ENCODE data around the gene NID2.

The NID2 gene

GRCh38 chr14:52059649-52060048 lies 9.2 kb downstream of the NID2 start:
- TF ChIP-seq JUND (IDR thresholded peaks at IDR 0.05; ENCODE audit: low read depth): no peak
- no peak for DNase-seq (ENCODE audit: low read depth in 1 of 2, low spot score in 1 of 2)
- in situ Hi-C loops (cut with HindIII; ENCODE audit: low pct_unique_long_range_greater_than_20kb, low sequenced_read_pairs): no loop called here

DNA sequence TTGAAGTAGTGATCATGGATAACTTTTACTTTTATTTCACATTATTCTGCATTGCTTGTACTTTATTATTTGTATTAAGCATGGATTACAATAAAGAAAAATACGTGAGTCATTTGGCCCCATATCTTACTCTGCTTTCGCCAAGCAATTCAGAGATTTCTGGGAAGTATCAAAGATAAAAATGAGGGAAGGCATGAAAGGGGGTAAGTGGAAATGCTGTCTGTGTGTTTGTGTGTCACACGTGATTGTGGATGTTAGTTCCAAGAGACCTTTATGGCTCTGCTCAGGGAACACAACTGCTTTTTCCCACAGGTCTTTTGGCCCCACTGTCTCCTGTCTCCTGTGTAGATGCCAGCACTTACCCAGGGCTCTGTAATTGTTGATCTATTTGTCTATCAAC lies 10.5 kb downstream of the NID2 start:
- in situ Hi-C loops (cut with HindIII; ENCODE audit: low pct_unique_long_range_greater_than_20kb, low sequenced_read_pairs): no loop called here
- no peak for TF ChIP-seq JUND (IDR thresholded peaks at IDR 0.05; ENCODE audit: low read depth)
- no peak for DNase-seq (ENCODE audit: low read depth in 1 of 2, low spot score in 1 of 2)

GRCh38 chr14:52055167-52055566 lies 13.7 kb downstream of the NID2 start:
- no peak for DNase-seq (ENCODE audit: low read depth in 1 of 2, low spot score in 1 of 2)
- in situ Hi-C loops (cut with HindIII; ENCODE audit: low pct_unique_long_range_greater_than_20kb, low sequenced_read_pairs): no loop called here
- no peak for TF ChIP-seq JUND (IDR thresholded peaks at IDR 0.05; ENCODE audit: low read depth)

DNA sequence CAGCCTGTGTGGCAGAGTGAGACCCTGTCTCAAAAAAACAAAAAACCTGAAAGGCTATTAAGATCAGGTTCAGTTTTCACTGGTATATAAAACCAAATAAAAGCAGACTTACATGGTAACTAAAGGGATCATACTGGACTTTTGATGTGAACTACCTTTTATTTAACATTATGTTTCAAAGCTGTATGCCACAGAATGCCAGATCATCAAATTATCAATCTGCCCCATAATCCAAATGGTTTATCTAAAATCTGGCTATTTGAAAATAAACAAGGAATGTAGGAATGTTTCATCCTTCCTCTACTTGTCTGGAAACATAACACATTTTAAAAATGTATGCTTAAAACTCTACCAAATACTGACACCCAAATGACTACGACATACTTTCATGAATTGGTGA lies 14.2 kb downstream of the NID2 start:
- in situ Hi-C loops (cut with HindIII; ENCODE audit: low pct_unique_long_range_greater_than_20kb, low sequenced_read_pairs): no loop called here
- no peak for TF ChIP-seq JUND (IDR thresholded peaks at IDR 0.05; ENCODE audit: low read depth)
- no peak for DNase-seq (ENCODE audit: low read depth in 1 of 2, low spot score in 1 of 2)

- DNase-seq (ENCODE audit: low read depth in 1 of 2, low spot score in 1 of 2): no peak
- TF ChIP-seq JUND (IDR thresholded peaks at IDR 0.05; ENCODE audit: low read depth): no peak
- in situ Hi-C loops (cut with HindIII; ENCODE audit: low pct_unique_long_range_greater_than_20kb, low sequenced_read_pairs): no loop called here
Observed at GRCh38 chr14:52053044-52053443, 15.8 kb downstream of the NID2 start.

GRCh38 chr14:52052288-52052943 lies 16.4 kb downstream of the NID2 start:
- no peak for DNase-seq (ENCODE audit: low read depth in 1 of 2, low spot score in 1 of 2)
- in situ Hi-C loops (cut with HindIII; ENCODE audit: low pct_unique_long_range_greater_than_20kb, low sequenced_read_pairs): no loop called here

DNA sequence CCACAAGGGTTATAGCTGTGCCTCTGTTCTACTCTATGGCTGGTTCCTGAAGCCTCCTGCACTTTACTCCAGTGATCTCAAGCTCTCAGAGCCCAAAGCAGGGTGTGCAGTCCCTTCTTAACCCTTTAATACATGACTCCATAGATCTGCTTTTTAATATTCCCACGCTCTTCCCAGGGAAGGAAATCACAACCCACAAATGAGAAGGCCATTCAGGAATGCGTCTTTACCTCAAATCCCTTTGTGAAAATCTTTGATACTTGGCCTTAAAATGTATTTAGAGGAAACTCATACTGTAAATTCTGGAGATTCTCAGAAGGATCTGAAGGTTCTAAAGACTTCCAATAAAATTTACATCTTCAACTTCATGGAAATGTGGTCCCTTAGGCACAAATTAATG lies 17.0 kb downstream of the NID2 start:
- in situ Hi-C loops (cut with HindIII; ENCODE audit: low pct_unique_long_range_greater_than_20kb, low sequenced_read_pairs): no loop called here
- no peak for DNase-seq (ENCODE audit: low read depth in 1 of 2, low spot score in 1 of 2)
- TF ChIP-seq JUND (IDR thresholded peaks at IDR 0.05; ENCODE audit: low read depth): no peak

More at GRCh38 chr14:52052288-52052943, 16.4 kb downstream of the NID2 start:
- TF ChIP-seq JUND (IDR thresholded peaks at IDR 0.05; ENCODE audit: low read depth): no peak

DNA sequence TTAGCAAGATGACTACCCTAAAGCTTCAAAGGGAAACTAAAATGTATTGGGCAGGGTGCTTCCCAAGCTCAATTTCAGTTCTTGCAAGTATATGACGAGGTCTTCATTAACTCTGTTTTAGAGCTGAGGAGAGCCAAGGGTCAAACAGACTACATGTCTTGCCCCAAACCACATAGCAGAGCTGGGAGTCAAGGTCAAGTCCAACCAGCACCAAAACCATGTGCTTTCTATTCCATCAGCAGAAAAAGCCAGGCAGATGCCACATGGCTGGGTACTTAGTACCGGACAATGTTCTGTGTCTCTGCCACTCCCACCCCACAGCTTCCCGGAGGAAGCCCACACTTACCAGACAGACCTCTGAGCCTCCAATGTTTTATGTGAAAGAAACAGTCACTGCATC lies 17.6 kb downstream of the NID2 start:
- in situ Hi-C loops (cut with HindIII; ENCODE audit: low pct_unique_long_range_greater_than_20kb, low sequenced_read_pairs): no loop called here
- no peak for DNase-seq (ENCODE audit: low read depth in 1 of 2, low spot score in 1 of 2)

DNA sequence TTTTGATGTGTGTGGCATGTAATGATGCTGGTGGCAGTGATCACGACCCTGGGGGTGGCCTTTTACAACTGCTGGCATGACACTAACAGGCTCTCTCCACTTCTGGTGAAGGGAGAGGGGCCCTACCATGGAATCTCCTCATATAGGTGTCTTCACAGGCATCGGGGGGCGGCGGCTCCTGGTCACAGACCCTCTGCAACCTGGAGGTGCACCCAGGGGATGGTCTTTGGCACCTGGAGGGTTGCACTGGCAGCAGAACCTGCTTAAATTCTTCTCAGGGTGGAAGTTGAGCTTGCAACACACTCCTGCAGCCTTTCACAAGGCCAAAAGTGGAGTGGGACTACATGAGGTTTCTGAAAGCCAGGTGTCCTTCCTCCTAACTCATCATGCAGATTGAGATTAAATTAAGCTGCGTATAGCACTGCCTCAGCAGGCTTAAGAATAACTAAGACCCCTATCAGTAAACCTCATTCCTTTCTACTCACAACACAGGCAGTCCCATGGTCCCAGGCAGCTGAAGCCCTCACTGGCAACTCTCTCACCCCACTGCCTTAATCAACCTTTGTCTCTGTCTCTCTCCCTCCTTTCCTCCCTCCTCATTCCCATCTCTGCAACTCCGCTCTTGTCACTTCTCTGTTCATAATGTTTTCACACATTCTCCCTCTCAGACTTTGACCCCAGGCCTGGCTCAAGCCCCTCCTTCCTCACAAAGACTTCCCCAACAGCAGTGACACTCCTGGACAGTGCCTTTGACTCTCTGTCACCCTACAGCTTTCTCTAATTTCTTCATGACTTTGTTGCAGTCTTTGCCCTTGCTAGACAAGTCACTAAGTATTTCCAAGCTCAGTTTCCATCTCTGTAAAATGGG lies 18.9 kb downstream of the NID2 start:
- no peak for TF ChIP-seq JUND (IDR thresholded peaks at IDR 0.05; ENCODE audit: low read depth)
- DNase-seq (ENCODE audit: low read depth in 1 of 2, low spot score in 1 of 2): no peak
- in situ Hi-C loops (cut with HindIII; ENCODE audit: low pct_unique_long_range_greater_than_20kb, low sequenced_read_pairs): no loop called here

More for the DNA sequence above, 17.6 kb downstream of the NID2 start:
- no peak for TF ChIP-seq JUND (IDR thresholded peaks at IDR 0.05; ENCODE audit: low read depth)

GRCh38 chr14:52049271-52049670 lies 19.6 kb downstream of the NID2 start:
- in situ Hi-C loops (cut with HindIII; ENCODE audit: low pct_unique_long_range_greater_than_20kb, low sequenced_read_pairs): no loop called here
- TF ChIP-seq JUND (IDR thresholded peaks at IDR 0.05; ENCODE audit: low read depth): no peak
- DNase-seq (ENCODE audit: low read depth in 1 of 2, low spot score in 1 of 2): no peak

DNA sequence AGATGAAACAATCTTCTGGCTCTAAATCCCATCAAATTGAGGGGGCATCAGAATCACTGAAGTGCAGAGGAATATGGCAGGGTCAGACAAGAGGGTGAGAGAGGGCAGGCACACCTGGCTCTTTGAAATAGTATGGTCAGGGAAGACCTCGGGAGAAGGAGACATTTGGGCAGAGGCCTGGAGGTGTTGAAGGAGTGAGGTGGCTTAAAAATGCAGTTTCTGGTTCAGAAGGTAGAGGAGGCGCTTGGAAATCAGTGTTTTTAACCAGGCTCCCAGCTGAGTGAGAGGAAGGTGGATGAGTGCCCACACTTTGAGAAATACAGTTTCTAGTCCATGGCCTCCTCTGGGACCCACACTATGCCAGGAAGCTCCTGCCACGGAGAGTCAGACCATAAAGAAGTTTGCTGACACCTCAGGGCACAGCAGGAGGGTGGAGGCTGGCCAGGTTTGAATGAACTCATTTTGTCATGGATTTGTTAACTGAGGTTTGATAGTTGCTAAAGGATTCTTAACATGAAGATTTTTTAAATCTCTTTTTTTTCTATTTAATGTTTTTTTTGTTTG lies 20.1 kb downstream of the NID2 start:
- TF ChIP-seq JUND (IDR thresholded peaks at IDR 0.05; ENCODE audit: low read depth): no peak
- in situ Hi-C loops (cut with HindIII; ENCODE audit: low pct_unique_long_range_greater_than_20kb, low sequenced_read_pairs): no loop called here
- no peak for DNase-seq (ENCODE audit: low read depth in 1 of 2, low spot score in 1 of 2)

GRCh38 chr14:52048116-52048515 lies 20.7 kb downstream of the NID2 start:
- TF ChIP-seq JUND (IDR thresholded peaks at IDR 0.05; ENCODE audit: low read depth): no peak
- DNase-seq (ENCODE audit: low read depth in 1 of 2, low spot score in 1 of 2): no peak
- in situ Hi-C loops (cut with HindIII; ENCODE audit: low pct_unique_long_range_greater_than_20kb, low sequenced_read_pairs): no loop called here

GRCh38 chr14:52046376-52046917 lies 22.4 kb downstream of the NID2 start:
- TF ChIP-seq JUND (IDR thresholded peaks at IDR 0.05; ENCODE audit: low read depth): no peak
- in situ Hi-C loops (cut with HindIII; ENCODE audit: low pct_unique_long_range_greater_than_20kb, low sequenced_read_pairs): no loop called here
- DNase-seq (ENCODE audit: low read depth in 1 of 2, low spot score in 1 of 2): no peak

All from T47D (cell line).